OCI-LY7 (cell line): Measurements from ENCODE around the gene SH2D3C.

Experiments used
- CTCF ChIP-seq: fragments of 200-600 bp; sonication (generic); conservative IDR thresholded peaks from 2 replicates; pipeline ENCODE4 v1.5.1; 2014; ENCODE audit warnings: mild to moderate bottlenecking, antibody characterized with exemption, low read length, moderate library complexity, mixed read lengths
- EZH2phosphoT487 ChIP-seq: fragments of 200-600 bp; sonication (generic); IDR thresholded peaks from 2 replicates; pipeline ENCODE4 v1.6.1; 2018; ENCODE audit warnings: low read depth, borderline replicate concordance, mild to moderate bottlenecking, mixed run types, antibody characterized with exemption, low read length, moderate library complexity, mixed read lengths

DNA sequence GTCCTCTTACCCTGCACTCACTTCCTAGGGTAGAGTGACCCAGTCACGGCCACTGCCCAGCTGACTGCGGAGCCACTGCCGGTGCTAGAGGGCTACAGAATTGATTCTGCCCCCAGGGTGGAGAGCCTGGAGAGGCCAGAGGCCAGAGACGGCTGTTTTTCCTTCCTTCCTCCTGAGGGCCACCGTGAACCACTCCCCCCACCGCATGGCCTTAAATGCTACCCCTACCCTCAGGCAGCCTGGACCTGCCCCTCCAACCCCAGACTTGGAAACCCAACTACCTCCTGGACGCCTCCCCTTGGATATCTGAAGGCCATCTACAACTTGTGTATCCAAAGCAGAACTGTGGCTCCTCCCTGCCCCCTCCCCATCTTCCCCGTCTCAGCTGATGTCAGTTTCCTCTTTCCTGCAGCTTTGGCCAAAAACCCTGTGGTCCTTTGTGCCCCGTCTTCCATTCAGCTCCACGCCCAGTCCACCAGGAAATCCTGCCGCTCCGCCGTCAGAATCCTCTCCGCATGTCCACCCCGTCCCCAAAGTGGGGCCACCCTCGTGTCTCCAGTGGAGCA, 16.3 kb downstream of the SH2D3C start:
- TF ChIP-seq CTCF (no peak), EZH2phosphoT487 (no peak)
